WTC11 (cell line): ENCODE results near the gene FXYD6. TPM values are rescaled to one million over a fixed set of nuclear protein-coding genes. Genes with fewer than 3 reads are reported as not detected.
A peak's percentile ranks its signal among the peaks of the same experiment; 100 is the strongest.

Source experiments
- ATAC-seq: fragments of 200-7000 bp; cut with Tn5 transposase; 2 replicates; pipeline ENCODE4 v1.10.0; 2021; ENCODE audit warnings: mild to moderate bottlenecking, moderate library complexity
- CTCF ChIA-PET: fragments of 300-600 bp; sonication (Branson Sonifier 250); formaldehyde crosslinking; loops from one replicate; lab custom pipeline; 2021; ENCODE audit warnings: antibody characterized with exemption; lab: Charles Lee
- POLR2A ChIA-PET: fragments of 350-600 bp; sonication (Branson Sonifier 250); formaldehyde crosslinking; loops from one replicate; lab custom pipeline; 2021; ENCODE audit warnings: antibody characterized with exemption; lab: Charles Lee
- DNase-seq: peaks from one replicate; pipeline ENCODE4 v3.0.0; 2021; ENCODE audit warnings: low spot score
- H3K27ac Mint-ChIP-seq: 2 replicates; pipeline ENCODE4 v1.8.0; 2021; ENCODE audit warnings: mixed read lengths
- H3K27me3 Mint-ChIP-seq: 2 replicates; pipeline ENCODE4 v1.8.0; 2021; ENCODE audit warnings: low read depth, mild to moderate bottlenecking, moderate library complexity, mixed read lengths
- H3K36me3 Mint-ChIP-seq: 2 replicates; pipeline ENCODE4 v1.8.0; 2021; ENCODE audit warnings: mixed read lengths
- H3K4me1 Mint-ChIP-seq: 2 replicates; pipeline ENCODE4 v1.8.0; 2022; ENCODE audit warnings: mixed read lengths
- H3K4me3 Mint-ChIP-seq: 2 replicates; pipeline ENCODE4 v1.8.0; 2021; ENCODE audit warnings: mild to moderate bottlenecking, moderate library complexity, mixed read lengths
- H3K9me3 Mint-ChIP-seq: 2 replicates; pipeline ENCODE4 v1.8.0; 2021; ENCODE audit warnings: mixed read lengths
- ATF3 ChIP-seq: sonication (generic); formaldehyde crosslinking; conservative IDR thresholded peaks from 2 replicates; pipeline ENCODE4 v1.8.1; 2022; ENCODE audit warnings: mild to moderate bottlenecking, missing genetic modification reagents
- ETV6 ChIP-seq: sonication (generic); formaldehyde crosslinking; IDR thresholded peaks from 2 replicates; pipeline ENCODE4 v1.8.1; 2022; ENCODE audit warnings: mild to moderate bottlenecking, missing genetic modification reagents
- NR2C2 ChIP-seq: sonication (generic); formaldehyde crosslinking; IDR thresholded peaks from 2 replicates; pipeline ENCODE4 v1.8.0; 2022; ENCODE audit warnings: mild to moderate bottlenecking, missing genetic modification reagents
- SP1 ChIP-seq: sonication (generic); formaldehyde crosslinking; conservative IDR thresholded peaks from 2 replicates; pipeline ENCODE4 v1.8.1; 2022; ENCODE audit warnings: missing genetic modification reagents
- ZNF232 ChIP-seq: sonication (generic); formaldehyde crosslinking; IDR thresholded peaks from 2 replicates; pipeline ENCODE4 v1.8.0; 2022; ENCODE audit warnings: mild to moderate bottlenecking, missing genetic modification reagents
- ZNF263 ChIP-seq: sonication (generic); formaldehyde crosslinking; IDR thresholded peaks from 2 replicates; pipeline ENCODE4 v1.8.1; 2022; ENCODE audit warnings: low read depth, mild to moderate bottlenecking, moderate library complexity, missing genetic modification reagents
- ZNF416 ChIP-seq: fragments of 250-450 bp; sonication (Bioruptor Pico); IDR thresholded peaks from 2 replicates; pipeline ENCODE4 v1.9.0; 2021; ENCODE audit warnings: mild to moderate bottlenecking, inconsistent platforms
- ZNF671 ChIP-seq: fragments of 250-450 bp; sonication (Bioruptor Pico); IDR thresholded peaks from 2 replicates; pipeline ENCODE4 v1.8.0; 2021; ENCODE audit warnings: mild to moderate bottlenecking
- total RNA-seq: library from RNA; stranded (reverse); gene quantifications from 3 replicates; pipeline ENCODE4 v1.2.3, GENCODE V29; 2021
- TF ChIP-seq, protein P1 (sequence below): sonication (generic); formaldehyde crosslinking; IDR thresholded peaks from 2 replicates; pipeline ENCODE4 v1.8.1; 2023; ENCODE audit warnings: mild to moderate bottlenecking, missing genetic modification reagents, moderate library complexity
- TF ChIP-seq, protein P2 (sequence below): sonication (generic); formaldehyde crosslinking; IDR thresholded peaks from 2 replicates; pipeline ENCODE4 v1.8.1; 2023; ENCODE audit warnings: mild to moderate bottlenecking, missing genetic modification reagents, moderate library complexity
- TF ChIP-seq, protein P3 (sequence below): fragments of 250-450 bp; sonication (Bioruptor Pico); IDR thresholded peaks from 2 replicates; pipeline ENCODE4 v1.9.0; 2021; ENCODE audit warnings: moderate library complexity, mild to moderate bottlenecking, inconsistent platforms, borderline replicate concordance
- TF ChIP-seq, protein P4 (sequence below): sonication (generic); formaldehyde crosslinking; IDR thresholded peaks from 2 replicates; pipeline ENCODE4 v1.8.0; 2022; ENCODE audit warnings: missing genetic modification reagents

Gene FXYD6
- total RNA-seq, 1 experiment from 2014 or later, result 26.2 TPM

DNA sequence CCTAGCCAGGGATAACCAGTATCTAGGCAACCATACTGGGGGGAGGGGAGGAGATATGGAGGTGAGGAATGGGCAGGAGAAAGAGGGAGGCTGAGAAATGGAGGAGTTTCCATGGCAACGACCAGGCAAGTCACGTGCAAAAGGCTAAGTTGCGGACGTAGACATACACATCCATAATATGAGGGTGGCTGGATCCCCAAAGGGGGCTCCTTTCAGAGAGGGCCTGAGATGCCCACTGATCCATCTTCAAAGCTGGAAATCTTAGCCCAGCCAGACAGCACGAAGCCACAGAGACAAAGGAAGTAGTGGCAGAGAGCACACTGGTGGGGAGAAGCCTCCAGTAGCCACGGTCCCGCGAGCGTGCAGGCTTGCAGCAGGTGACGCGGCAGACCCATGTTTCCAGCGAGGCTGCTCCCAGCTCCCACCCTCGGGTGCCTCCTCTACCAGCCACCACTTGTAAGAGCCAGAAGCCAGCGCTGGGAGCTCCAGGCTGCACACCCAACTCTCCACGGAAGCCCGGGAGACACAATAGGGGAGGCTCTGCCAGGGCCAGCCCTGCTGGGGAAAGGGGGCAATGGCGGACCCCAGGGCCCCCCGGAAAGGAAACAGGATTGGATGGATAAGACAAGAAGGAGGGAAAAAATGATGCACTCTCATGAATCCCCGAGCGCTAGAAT is 938 bp downstream of the FXYD6 start:
- H3K4me3 Mint-ChIP-seq, result peak overlapping the region; percentile 95
- DNase-seq, result no peak
- no peak overlapping the region for H3K27ac Mint-ChIP-seq
- peaks cover 85% of the 10 kb centered on the region for H3K27me3 Mint-ChIP-seq
- H3K4me1 Mint-ChIP-seq, result peaks cover 42% of the 10 kb centered on the region
- TF ChIP-seq, protein P1, sequence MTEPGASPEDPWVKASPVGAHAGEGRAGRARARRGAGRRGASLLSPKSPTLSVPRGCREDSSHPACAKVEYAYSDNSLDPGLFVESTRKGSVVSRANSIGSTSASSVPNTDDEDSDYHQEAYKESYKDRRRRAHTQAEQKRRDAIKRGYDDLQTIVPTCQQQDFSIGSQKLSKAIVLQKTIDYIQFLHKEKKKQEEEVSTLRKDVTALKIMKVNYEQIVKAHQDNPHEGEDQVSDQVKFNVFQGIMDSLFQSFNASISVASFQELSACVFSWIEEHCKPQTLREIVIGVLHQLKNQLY (CRISPR knock-in tag), result no peak
- TF ChIP-seq, protein P2, sequence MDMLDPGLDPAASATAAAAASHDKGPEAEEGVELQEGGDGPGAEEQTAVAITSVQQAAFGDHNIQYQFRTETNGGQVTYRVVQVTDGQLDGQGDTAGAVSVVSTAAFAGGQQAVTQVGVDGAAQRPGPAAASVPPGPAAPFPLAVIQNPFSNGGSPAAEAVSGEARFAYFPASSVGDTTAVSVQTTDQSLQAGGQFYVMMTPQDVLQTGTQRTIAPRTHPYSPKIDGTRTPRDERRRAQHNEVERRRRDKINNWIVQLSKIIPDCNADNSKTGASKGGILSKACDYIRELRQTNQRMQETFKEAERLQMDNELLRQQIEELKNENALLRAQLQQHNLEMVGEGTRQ (CRISPR knock-in tag), result peak; percentile 65
- TF ChIP-seq, all 79 proteins: peak for 1
- Mint-ChIP-seq H3K36me3 (no peaks in the 10 kb centered on the region), H3K9me3 (no peaks in the 10 kb centered on the region)
- ATAC-seq, result no peak
- POLR2A ChIA-PET, result interaction anchor here (0.6 to 1.6 kb wide), 2 partner anchors 15 to 109 kb away, joined by 3 to 6 read pairs; no protein-coding TSS in a partner anchor
- CTCF ChIA-PET, result interaction anchor here (0.9 to 4.5 kb wide), 8 partner anchors 15 to 71 kb away, joined by 3 to 25 read pairs (median 9); no protein-coding TSS in a partner anchor

GRCh38 chr11:117874910-117875381 is 1.5 kb downstream of the FXYD6 start:
- no peak for DNase-seq
- no peak overlapping the region for H3K27ac Mint-ChIP-seq
- ChIA-PET POLR2A (no interaction called here), CTCF (interaction anchor here (1.2 to 4.5 kb wide), 7 partner anchors 14 to 72 kb away, joined by 3 to 25 read pairs (median 10); no protein-coding TSS in a partner anchor)
- peaks cover 48% of the 10 kb centered on the region for H3K4me1 Mint-ChIP-seq
- ATAC-seq, result no peak
- peaks cover 82% of the 10 kb centered on the region for H3K27me3 Mint-ChIP-seq
- H3K4me3 Mint-ChIP-seq, result peak overlapping the region; percentile 95
- H3K36me3 Mint-ChIP-seq, result no peaks in the 10 kb centered on the region
- no peaks in the 10 kb centered on the region for H3K9me3 Mint-ChIP-seq
- TF ChIP-seq, protein P2 (CRISPR knock-in tag), result no peak
- TF ChIP-seq ZNF416 (no peak), ATF3 (CRISPR knock-in tag) (no peak), ETV6 (no peak), NR2C2 (CRISPR knock-in tag) (no peak), ZNF232 (CRISPR knock-in tag) (no peak), ZNF671 (CRISPR knock-in tag) (no peak)
- TF ChIP-seq, protein P1 (CRISPR knock-in tag), result no peak
- TF ChIP-seq, protein P3, sequence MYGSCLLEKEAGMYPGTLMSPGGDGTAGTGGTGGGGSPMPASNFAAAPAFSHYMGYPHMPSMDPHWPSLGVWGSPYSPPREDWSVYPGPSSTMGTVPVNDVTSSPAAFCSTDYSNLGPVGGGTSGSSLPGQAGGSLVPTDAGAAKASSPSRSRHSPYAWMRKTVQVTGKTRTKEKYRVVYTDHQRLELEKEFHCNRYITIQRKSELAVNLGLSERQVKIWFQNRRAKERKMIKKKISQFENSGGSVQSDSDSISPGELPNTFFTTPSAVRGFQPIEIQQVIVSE (CRISPR knock-in tag), result no peak

DNA sequence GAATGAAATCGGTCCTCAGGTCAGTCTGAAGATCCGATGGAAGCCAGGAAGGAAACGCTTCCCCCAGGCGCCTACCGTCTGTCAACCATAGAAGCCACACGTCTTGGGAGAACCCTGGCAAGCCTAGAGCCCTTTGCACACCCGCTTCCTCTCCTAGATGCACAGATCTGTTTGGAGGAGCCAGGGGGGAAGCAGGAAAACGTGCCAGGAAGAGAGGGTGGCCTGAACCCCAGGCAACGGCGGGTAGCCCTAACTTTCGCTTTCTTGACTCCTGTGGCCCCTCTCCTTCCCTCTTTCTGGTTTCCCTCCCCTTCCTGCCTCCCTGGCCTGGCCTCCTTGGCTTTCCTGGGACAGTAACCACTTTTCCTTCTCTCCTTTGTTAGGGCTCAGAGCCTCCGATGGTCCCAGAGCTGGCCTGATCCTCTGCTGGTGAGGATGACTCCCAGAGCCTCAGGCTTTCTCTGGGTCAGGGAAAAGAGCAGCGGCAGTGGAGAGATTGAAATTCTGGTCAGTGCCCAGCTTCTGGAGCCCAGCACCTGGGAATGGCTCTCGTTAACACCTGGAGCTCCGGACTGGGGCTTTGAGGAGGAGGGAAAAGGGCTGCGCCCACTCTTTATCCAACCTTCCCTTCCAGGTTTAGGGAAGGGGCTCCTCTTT is 2.1 kb downstream of the FXYD6 start:
- TF ChIP-seq ZNF263, result peak; percentile 64; the same call in 1 of the 2 replicates
- TF ChIP-seq, protein P4, sequence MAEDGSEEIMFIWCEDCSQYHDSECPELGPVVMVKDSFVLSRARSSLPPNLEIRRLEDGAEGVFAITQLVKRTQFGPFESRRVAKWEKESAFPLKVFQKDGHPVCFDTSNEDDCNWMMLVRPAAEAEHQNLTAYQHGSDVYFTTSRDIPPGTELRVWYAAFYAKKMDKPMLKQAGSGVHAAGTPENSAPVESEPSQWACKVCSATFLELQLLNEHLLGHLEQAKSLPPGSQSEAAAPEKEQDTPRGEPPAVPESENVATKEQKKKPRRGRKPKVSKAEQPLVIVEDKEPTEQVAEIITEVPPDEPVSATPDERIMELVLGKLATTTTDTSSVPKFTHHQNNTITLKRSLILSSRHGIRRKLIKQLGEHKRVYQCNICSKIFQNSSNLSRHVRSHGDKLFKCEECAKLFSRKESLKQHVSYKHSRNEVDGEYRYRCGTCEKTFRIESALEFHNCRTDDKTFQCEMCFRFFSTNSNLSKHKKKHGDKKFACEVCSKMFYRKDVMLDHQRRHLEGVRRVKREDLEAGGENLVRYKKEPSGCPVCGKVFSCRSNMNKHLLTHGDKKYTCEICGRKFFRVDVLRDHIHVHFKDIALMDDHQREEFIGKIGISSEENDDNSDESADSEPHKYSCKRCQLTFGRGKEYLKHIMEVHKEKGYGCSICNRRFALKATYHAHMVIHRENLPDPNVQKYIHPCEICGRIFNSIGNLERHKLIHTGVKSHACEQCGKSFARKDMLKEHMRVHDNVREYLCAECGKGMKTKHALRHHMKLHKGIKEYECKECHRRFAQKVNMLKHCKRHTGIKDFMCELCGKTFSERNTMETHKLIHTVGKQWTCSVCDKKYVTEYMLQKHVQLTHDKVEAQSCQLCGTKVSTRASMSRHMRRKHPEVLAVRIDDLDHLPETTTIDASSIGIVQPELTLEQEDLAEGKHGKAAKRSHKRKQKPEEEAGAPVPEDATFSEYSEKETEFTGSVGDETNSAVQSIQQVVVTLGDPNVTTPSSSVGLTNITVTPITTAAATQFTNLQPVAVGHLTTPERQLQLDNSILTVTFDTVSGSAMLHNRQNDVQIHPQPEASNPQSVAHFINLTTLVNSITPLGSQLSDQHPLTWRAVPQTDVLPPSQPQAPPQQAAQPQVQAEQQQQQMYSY (CRISPR knock-in tag), result peak; percentile 98
- no peak for TF ChIP-seq SP1 (CRISPR knock-in tag)
- ChIA-PET CTCF (interaction anchor here (1.2 to 4.5 kb wide), 4 partner anchors 14 to 72 kb away, joined by 3 to 25 read pairs (median 14); no protein-coding TSS in a partner anchor), POLR2A (no interaction called here)
- Mint-ChIP-seq H3K36me3 (no peaks in the 10 kb centered on the region), H3K9me3 (no peaks in the 10 kb centered on the region), H3K27ac (no peak overlapping the region), H3K27me3 (peaks cover 82% of the 10 kb centered on the region), H3K4me1 (peaks cover 53% of the 10 kb centered on the region), H3K4me3 (peak overlapping the region; percentile 95)
- DNase-seq (peak; percentile 53), ATAC-seq (peak; percentile 27)
